ENCODE results near the gene DESI1.
"Not testable (repeated sequence)": the region's sequence is repeated elsewhere in the genome, so short reads cannot be mapped to it uniquely, and the experiment has no call there.

DESI1 gene

DNA sequence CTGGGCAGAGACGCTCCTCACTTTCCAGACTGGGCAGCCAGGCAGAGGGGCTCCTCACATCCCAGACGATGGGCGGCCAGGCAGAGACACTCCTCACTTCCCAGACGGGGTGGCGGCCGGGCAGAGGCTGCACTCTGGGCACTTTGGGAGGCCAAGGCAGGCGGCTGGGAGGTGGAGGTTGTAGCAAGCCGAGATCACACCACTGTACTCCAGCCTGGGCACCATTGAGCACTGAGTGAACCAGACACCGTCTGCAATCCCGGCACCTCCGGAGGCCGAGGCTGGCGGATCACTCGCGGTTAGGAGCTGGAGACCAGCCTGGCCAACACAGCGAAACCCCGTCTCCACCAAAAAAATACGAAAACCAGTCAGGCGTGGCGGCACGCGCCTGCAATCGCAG lies 10.8 kb upstream of the DESI1 start:
- not testable (repeated sequence) for DNase-seq

DNA sequence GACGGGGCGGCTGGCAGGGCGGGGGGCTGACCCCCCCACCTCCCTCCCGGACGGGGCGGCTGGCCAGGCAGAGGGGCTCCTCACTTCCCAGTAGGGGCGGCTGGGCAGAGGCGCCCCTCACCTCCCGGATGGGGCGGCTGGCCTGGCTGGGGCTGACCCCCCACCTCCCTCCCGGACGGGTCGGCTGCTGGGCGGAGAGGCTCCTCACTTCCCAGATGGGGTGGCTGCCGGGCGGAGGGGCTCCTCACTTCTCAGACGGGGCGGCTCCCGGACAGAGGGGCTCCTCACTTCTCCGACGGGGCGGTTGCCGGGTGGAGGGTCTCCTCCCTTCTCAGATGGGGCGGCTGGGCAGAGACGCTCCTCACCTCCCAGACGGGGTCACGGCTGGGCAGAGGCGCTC lies 10.3 kb upstream of the DESI1 start:
- DNase-seq: not testable (repeated sequence)

DNA sequence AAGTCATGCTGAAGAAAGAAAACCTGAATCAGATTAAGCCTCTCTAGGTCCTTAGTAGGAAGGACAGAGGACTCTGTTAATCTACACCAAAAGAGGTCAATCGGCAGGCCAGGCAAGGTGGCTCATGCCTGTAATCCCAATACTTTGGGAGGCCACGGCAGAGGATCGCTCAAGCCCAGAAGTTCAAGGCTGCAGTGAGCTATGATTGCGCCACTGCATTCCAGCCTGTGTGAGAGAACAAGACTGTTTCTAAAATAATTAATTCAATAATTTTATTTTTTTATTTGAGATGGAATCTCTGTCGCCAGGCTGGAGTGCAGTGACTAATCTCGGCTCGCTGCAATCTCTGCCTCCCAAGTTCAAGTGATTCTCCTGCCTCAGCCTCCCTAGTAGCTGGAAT lies 4.7 kb upstream of the DESI1 start:
- DNase-seq: no peak

DNA sequence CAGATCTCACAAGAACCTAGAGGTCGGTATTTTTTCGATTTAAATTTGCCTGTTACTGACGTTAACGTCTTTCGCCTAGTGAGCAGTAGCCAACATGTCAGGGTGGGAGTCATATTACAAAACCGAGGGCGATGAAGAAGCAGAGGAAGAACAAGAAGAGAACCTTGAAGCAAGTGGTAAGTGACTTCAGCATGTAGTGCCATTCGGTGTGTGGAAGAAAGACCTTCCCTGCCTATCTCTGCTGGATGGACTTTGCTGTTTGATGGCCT lies 1.0 kb upstream of the DESI1 start:
- DNase-seq: no peak

DNA sequence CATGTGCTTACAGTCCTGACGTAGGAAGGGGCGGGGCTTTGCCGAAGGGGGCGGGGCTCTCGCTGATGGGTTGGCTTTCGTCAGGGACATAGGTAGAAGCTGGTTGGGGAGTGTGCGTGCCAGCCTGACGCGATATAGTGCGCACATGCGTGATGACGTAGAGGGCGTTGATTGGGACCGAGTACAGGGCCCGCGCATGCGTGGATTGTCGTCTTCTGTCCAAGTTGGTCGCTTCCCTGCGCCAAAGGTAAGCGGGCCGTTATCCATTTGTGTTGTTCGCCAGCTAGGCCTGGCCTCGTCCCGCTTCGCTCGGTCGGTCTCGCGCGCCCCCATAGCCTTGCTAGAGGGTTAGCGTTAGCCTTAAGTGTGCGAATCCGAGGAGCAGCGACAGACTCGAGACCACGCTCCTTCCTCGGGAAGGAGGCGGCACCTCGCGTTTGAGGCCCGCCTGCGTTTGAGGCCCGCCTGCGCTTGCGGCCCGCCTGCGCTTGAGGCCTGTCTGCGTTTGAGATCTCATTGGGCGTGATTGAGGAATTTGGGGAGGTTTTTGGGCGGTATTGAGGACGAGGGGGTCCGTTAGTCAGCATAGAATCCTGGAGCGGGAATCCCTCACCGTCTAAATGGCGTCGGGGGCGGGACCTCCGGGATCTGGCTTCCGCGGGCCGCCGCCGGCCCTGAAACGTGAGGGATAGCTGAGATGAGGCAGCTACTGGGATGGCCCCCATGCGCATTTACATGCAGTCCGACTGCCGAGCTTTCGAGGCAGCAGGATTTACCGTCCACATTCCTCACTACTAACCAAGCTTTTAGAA lies 462 bp upstream of the DESI1 start, which contains the start of gene XRCC6:
TSS of gene XRCC6 (plus strand) at position 197 of the 812 bp plus-strand sequence. CDS start 710 bp downstream, outside the sequence.
- DNase-seq: peak; percentile 51

GRCh38 chr22:41619979-41620588 lies 759 bp downstream of the DESI1 start:
- DNase-seq: no peak

- DNase-seq: no peak
Measured at GRCh38 chr22:41613456-41613855, 7.4 kb downstream of the DESI1 start.

- no peak for DNase-seq
Measured at GRCh38 chr22:41612603-41613306, 8.1 kb downstream of the DESI1 start.

DNA sequence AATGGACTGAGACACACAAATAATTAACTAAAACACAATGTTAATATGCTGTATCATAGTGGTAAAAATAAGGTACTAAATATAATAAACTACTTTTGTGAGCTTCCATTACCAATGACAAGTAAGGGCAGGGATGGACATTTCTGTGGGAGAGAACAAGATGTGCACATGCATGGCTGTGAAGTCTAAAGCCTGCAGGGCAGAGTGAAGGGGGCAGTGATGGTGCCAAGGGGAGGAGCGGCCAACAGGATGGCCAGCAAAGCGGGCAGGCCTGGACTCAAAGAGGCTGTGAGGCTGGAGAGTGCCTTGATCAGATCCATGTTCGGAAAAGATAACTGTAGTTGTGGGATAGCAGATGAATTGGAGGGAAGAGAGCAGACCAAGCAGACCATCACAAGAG lies 12.5 kb downstream of the DESI1 start:
- DNase-seq: no peak

DNA sequence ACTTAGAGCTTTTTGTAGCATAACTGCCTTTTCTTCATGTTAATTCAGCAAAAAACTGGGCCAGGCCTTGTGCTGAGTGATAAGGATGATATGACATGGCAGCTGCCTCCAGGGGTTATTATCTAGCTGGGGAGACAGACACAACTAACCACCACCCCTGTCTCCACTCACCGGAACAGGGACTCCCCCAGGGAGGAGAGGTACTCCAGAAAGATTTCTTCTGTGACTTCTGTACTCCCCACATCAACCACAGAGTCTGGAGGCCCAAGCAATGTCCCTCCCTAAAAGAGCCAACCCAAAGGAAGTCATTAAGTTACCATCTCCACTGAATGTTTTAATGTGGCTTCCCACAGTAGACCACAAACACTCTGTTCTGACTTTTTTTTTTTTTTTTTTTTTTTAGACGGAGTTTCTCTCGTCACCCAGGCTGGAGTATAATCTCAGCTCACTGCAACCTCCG lies 16.9 kb downstream of the DESI1 start:
- no peak for DNase-seq

- no peak for DNase-seq
Measured at GRCh38 chr22:41600976-41601375, 19.9 kb downstream of the DESI1 start.

GRCh38 chr22:41598891-41599635 lies 21.8 kb downstream of the DESI1 start:
- DNase-seq: no peak

DNA sequence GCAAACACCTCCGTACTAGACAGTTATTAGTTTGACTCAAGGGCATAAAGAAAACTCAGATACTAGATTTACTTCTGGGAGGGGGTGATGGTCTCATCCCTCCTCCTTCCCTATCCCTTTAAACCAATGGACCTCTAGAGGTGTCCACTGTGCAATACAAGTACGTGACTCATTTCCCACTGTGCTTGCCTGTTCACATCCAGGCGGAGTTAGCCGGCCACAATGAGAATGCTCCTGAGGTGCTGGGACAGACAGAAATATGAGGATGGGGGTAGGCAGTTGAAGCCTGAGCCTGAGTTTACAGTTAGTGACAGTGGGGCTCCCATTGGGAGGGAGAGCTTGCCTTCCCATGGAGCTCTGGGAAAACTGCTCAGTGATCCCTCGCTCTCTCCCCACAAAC lies 22.8 kb downstream of the DESI1 start:
- DNase-seq: no peak

DNA sequence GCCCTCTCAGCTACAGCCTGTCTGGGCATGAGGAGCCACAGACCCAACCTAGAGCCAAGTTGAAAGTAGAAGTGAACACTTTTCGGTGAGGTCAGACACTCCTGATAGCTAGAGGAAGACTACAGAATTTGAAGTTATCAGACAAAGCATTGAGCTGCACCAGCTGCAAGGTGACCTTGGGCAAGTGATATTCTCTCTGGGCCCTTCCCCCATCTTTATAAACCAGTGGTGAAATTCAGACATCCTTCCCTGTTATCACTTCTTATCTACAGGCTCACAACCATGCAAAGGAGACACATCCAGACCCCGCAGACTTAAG lies 23.2 kb downstream of the DESI1 start:
- no peak for DNase-seq

DNA sequence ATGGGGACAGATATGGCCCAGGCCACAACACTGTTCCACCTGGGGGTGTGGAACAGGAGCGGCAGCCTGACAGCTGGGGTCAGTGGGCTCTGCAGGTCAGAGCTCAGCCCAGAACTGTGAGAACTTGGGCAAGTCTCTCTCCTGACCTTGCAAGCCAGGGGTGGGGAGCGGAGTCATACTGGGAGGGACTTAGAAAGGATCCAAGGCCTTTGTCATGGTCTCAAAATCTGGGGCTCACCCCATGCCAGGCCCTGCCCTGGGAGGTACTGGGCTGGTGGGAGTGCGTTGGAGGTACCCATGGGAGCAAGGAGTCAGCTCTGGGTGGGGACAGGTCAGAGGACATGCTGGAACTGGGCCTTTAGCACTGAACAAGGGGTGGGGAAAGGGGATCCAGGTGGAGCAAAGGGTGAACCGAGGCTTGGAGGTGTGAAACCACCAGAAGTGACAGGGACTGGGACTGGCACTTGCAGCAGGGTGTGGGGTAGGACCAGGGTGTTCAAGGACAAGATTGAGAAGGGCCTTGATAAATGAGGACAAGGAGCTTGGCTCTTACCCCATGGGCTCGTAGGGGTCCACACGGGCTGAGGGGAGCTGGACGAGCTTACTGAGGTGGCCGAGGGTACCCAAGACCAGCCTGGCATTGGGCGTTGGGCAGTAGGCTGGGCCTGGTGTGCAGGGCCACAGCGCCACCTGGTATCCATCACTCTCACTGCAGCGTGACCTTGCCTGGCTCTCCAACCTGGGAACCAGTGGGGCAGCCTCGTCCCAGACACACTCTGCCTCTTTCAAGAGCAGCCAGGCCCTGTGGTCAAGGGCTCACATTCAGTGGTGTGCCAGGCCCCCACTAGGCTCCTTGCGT lies 23.8 kb downstream of the DESI1 start:
- no peak for DNase-seq

DNA sequence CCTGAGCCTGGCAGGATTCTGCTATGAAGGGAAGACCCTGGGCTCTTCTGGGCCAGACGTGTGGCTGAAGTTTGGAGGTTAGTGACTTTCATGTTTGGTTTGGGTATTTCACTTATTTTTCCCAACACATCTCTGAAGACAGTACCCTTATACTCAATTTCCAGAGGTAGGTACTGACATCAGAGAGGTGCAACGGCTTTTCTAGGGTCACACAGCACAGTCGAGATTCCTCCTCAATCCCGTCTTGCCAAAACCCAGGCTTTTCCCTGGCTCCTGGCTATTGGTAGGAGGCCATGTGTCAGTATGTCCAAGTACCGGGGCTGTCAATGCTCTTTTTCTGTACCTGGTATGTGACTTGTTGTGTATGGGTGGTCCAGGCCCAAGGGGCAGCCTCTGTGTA lies 25.1 kb downstream of the DESI1 start:
- no peak for DNase-seq

DNA sequence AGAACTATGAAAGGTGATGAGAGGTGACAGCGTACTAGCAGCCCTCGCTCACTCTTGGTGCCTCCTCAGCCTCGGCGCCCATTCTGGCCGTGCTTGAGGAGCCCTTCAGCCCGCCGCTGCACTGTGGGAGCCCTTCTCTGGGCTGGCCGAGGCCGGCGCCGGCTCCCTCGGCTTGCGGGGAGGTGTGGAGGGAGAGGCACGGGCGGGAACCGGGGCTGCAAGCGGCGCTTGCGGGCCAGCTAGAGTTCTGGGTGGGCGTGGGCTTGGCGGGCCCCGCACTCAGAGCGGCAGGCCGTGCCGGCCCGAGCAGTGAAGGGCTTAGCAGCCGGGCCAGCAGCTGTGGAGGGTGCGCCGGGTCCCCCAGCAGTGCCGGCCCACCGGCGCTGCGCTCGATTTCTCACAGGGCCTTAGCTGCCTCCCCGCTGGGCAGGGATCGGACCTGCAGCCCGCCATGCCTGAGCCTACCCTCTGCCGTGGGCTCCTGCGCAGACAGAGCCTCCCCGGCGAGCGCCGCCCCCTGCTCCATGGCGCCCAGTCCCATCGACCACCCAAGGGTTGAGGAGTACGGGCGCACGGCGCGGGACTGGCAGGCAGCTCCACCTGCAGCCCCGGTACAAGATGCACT lies 27.4 kb downstream of the DESI1 start:
- not testable (repeated sequence) for DNase-seq

DNA sequence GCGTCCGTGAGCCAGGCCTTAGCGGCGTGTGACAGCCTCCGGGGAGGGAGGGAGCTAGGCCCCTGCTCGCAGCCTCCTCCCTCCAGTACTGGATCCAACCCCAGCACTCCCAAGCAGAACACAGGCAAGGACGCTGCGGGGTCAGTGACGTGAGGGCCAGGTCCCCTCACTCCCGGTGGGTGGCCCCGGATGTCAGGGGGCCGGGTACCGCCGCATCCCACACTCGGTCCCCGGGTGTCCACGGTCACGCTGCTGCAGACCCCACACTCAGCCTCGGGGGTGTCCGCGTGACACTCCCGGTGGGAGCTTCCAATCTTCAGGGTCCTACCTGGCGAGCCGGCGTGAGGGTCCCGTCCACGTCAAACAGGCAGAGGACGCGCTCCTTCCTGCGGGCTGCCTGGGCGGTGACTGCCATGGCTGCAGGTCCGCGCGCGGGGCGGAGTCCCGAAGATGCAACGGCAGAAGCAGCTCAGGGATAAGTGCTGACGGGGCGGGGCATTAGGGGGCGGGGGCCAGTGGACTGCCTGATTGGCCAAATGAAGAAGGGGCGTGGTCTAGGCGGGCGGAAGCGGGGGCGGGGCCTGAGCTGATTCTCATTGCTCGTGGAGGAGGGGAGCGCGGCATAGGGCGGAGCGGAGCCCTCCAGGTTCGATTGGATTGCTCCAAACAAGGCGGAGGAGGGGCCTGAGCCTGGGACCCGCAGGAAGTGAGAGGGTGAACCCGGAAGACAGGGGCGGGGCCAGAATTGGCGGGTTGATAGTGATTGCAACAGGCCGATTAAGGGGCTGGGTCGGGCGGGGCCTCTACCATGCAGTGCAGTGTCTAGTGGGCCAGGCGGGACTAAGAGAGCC lies 31.2 kb downstream of the DESI1 start, which contains the start of gene PMM1:
TSS of gene PMM1 (minus strand) at position 450 of the 851 bp plus-strand sequence. CDS start at position 415, 35 bp downstream.
- DNase-seq: peak; percentile 54

DNA sequence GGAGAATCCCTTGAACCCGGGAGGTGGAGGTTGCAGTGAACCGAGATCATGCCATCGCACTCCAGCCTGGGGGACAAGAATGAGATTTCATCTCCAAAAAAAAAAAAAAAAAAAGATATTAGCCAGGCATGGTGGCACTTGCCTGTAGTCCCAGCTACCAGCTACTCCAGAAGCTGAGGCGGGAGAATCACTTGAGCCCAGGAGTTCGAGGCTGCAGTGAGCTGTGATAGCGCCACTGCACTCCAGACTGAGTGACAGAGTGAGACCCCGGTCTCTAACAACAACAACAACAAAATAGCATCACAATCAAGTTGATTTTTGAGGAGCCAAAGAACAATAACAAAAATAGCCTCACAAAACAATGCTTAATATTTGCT lies 33.5 kb downstream of the DESI1 start:
- DNase-seq: no peak

- DNase-seq: no peak
Measured at GRCh38 chr22:41585898-41586297, 34.9 kb downstream of the DESI1 start.

DNA sequence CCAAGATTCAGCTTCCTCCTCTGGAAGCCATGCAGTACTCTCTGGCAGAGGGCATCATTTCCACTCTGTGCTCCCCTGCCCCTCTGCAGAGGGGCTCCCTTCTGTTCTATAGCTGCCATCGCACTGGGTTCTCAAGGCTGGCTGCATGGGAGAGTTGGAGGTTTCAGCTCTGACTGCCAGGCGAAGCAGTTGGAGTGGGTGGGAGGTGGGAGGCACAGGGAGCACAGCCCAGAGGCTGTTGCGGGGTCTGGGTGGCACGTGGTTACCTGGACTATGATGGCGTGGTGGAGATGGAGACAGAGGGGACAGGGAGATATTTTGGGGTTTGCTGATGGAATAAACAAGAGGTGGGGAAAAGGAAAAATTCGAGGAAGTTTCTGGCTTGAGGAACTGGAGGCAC lies 36.0 kb downstream of the DESI1 start:
- DNase-seq: no peak
